Hematopoietic multipotent progenitor cell treated with erythropoietin and hydrocortisone succinate and interleukin-3 and kit ligand, for 6 days (in vitro differentiated cells): ENCODE data around the gene MINAR1.

ENCODE experiments used
- DNase-seq: peaks from one replicate; pipeline ENCODE4 v3.0.0-alpha.2; 2015

The MINAR1 gene

DNA sequence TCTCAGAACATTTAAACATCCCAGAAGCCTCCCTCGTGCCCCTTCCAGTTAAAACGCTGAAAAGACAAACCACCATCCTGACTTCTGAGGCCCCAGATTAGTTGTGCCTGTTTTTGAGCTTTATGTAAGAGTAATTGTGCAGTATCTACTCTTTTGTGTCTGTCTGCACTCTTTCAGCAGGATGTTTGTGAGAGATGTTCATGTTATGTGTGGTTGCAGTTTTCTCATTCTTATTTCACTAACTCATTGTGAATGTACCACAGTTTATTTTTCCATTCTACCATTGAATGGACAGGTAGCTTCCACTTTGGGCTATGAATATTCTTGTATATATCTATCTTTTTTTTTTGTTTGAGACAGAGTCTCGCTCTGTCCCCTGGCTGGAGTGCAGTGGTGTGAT lies 40.3 kb downstream of the MINAR1 start:
- DNase-seq: no peak

DNA sequence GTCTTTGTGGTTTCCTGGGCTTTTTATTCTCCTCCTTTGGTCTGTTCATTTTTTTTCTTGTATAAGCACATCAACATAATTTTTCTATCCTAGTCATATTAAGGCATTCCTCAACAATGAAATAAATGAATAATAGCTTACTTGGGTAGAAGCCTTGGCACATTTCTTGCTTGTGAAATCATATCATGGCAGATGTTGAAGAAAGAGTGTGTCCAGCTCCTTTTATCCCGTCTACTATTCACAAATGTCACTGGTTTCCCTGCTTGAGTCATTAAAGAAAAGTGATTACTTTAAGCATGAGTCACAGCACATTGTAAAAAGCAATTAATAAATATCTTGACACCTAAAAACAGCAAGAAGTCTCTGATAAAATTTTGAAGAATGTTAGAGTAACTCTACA lies 42.1 kb downstream of the MINAR1 start:
- DNase-seq: no peak

DNA sequence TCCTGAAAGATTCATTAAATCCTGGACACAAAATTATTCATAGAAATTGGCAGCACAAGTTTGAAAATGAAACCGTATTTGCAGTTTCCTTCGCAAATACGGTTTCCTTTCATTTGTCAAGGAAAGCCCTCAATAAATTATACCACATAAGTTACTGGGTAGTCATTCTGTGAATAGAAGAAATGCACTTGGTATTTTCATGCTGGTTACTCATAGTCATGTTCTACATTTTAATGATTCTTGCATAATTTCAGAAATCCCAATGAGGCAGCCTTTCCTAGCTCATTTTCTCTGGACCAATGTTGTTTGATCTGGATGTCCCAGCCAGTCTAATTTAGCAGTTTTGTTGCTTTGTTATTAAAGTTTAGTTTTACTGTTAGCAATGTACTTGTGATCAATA lies 43.2 kb downstream of the MINAR1 start:
- DNase-seq: no peak

DNA sequence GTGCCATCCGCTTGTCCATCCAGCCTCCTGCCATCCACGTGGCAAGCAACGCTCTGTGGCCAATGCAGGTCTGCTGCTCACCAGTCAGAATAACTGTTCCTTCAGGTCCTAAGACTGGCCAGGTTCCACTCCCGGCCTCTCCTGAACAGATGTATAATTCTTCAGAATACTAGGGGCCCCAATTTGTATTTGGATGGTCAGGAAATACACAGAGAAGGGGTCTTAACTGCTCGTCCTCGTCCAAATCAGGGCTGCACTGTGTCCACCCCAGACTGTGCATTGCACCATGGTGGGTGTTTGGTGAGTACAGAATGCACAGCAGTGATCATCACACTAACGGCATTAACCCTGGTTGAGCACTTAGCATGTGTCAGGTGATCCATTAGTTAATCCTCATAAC lies 46.0 kb downstream of the MINAR1 start:
- no peak for DNase-seq

DNA sequence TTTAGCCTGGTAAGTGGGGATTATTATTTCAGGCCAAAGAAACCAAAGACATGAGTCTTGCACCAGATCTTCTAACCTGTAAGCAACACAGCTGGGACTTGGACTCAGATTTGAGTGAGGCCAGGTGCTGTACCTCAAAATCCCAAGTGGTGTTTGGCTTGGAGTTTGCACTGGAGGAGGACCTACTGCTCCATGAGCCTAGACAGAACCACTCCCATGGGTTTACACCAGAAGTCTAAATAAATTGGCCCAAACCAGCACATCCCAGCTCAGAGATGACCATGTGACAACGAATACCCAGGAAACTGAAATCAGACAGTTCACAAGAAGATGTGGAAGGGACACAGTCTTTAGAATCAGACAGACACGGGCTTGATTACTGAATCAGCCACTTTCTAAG lies 47.5 kb downstream of the MINAR1 start:
- no peak for DNase-seq

DNA sequence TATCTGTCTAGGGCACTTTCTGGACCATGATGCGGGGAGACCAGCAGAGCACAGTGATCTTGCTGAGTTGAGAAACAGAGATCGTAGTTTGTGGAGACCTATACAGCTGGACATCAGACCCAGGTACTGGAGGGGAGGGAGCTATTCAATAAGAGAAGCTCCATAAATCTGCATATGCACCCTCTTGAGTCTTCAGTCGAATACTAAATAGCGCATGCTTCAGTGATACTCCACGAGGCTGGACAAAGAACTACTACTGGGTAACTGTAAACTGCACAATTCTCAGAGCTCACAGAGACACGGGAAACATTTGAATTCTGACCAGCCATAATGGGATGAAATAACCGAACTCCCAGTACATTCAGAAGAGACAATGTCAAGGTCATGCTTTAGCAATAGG lies 49.7 kb downstream of the MINAR1 start:
- DNase-seq: no peak
